ENCODE data around the gene TREX2. TPM values are rescaled to one million over a fixed set of nuclear protein-coding genes. Genes with fewer than 3 reads are reported as not detected.

The TREX2 gene
- total RNA-seq, 4 donors from 2014 or later = 0.78 to 2.3 (median 1.2) TPM; not detected in 1

GRCh38 chrX:153410373-153410772, 35.5 kb downstream of the TREX2 start:
- intact Hi-C loops (cut with DNase I) = no loop called here
- WGBS = 87% methylated on average over 15 of the region's 15 CpGs
- no peak for DNase-seq (ENCODE audit: extremely low spot score)
- no peaks in the 10 kb centered on the region for H3K36me3 ChIP-seq
- H3K27ac ChIP-seq (replicated peaks in 1 of 4) = no peak overlapping the region
- peaks cover 0 to 18% (median 17%) of the 10 kb centered on the region in 4 donors for H3K4me1 ChIP-seq
- H3K9me3 ChIP-seq = no peaks in the 10 kb centered on the region
- H3K27me3 ChIP-seq = no peaks in the 10 kb centered on the region
- TF ChIP-seq CTCF (IDR thresholded peaks at IDR 0.05) (no peak), POLR2AphosphoS5 (IDR thresholded peaks at IDR 0.05) (no peak), POLR2A (IDR thresholded peaks at IDR 0.05; ENCODE audit: low read depth) (no peak), EP300 (IDR thresholded peaks at IDR 0.05) (no peak)
- no peak overlapping the region for H3K4me3 ChIP-seq

GRCh38 chrX:153409414-153410101, 36.3 kb downstream of the TREX2 start:
- no peaks in the 10 kb centered on the region for H3K36me3 ChIP-seq
- no peaks in the 10 kb centered on the region for H3K27me3 ChIP-seq
- 87% methylated on average over 18 of the region's 30 CpGs for WGBS
- no peak overlapping the region for H3K4me3 ChIP-seq
- no peak for DNase-seq (ENCODE audit: extremely low spot score)
- H3K9me3 ChIP-seq = no peaks in the 10 kb centered on the region
- no peak overlapping the region for H3K27ac ChIP-seq (replicated peaks in 1 of 4)
- no peak for TF ChIP-seq CTCF (IDR thresholded peaks at IDR 0.05)
- no peak for TF ChIP-seq POLR2AphosphoS5 (IDR thresholded peaks at IDR 0.05)
- TF ChIP-seq EP300 (IDR thresholded peaks at IDR 0.05) = no peak
- no peak for TF ChIP-seq POLR2A (IDR thresholded peaks at IDR 0.05; ENCODE audit: low read depth)
- peaks cover 0 to 18% (median 17%) of the 10 kb centered on the region in 4 donors for H3K4me1 ChIP-seq
- intact Hi-C loops (cut with DNase I) = no loop called here

GRCh38 chrX:153408871-153409351, 36.9 kb downstream of the TREX2 start:
- TF ChIP-seq EP300 (IDR thresholded peaks at IDR 0.05) (no peak), CTCF (IDR thresholded peaks at IDR 0.05) (no peak), POLR2A (IDR thresholded peaks at IDR 0.05; ENCODE audit: low read depth) (no peak), POLR2AphosphoS5 (IDR thresholded peaks at IDR 0.05) (no peak)
- H3K4me3 ChIP-seq = no peak overlapping the region
- intact Hi-C loops (cut with DNase I) = no loop called here
- no peak for DNase-seq (ENCODE audit: extremely low spot score)
- peaks cover 0 to 18% (median 17%) of the 10 kb centered on the region in 4 donors for H3K4me1 ChIP-seq
- H3K36me3 ChIP-seq = no peaks in the 10 kb centered on the region
- WGBS = 86% methylated on average over 4 of the region's 12 CpGs
- H3K27me3 ChIP-seq = no peaks in the 10 kb centered on the region
- H3K27ac ChIP-seq (replicated peaks in 1 of 4) = no peak overlapping the region
- no peaks in the 10 kb centered on the region for H3K9me3 ChIP-seq

- H3K9me3 ChIP-seq = no peaks in the 10 kb centered on the region
- TF ChIP-seq CTCF (IDR thresholded peaks at IDR 0.05) (no peak), POLR2AphosphoS5 (IDR thresholded peaks at IDR 0.05) (no peak), EP300 (IDR thresholded peaks at IDR 0.05) (no peak), POLR2A (IDR thresholded peaks at IDR 0.05; ENCODE audit: low read depth) (no peak)
- H3K4me3 ChIP-seq = no peak overlapping the region
- DNase-seq (ENCODE audit: extremely low spot score) = no peak
- intact Hi-C loops (cut with DNase I) = no loop called here
- peaks cover 0 to 18% (median 17%) of the 10 kb centered on the region in 4 donors for H3K4me1 ChIP-seq
- H3K27me3 ChIP-seq = no peaks in the 10 kb centered on the region
- H3K27ac ChIP-seq (replicated peaks in 1 of 4) = no peak overlapping the region
- 83% methylated on average over 9 of the region's 10 CpGs for WGBS
- no peaks in the 10 kb centered on the region for H3K36me3 ChIP-seq
Measured at GRCh38 chrX:153408221-153408721, 37.6 kb downstream of the TREX2 start.

Measured in esophagus muscularis mucosa (tissue), 4 donors.